Endodermal cell (in vitro differentiated cells): ENCODE data around the gene YTHDF2. TPM values are rescaled to one million over a fixed set of nuclear protein-coding genes. Genes with fewer than 3 reads are reported as not detected.
A peak's percentile ranks its signal among the peaks of the same experiment; 100 is the strongest.

Source experiments
- DNase-seq: peaks from one replicate; pipeline ENCODE4 v3.0.0-alpha.2; 2017
- H3K27ac ChIP-seq: 2 replicates; pipeline ENCODE4 v1.5.1; 2013; ENCODE audit warnings: mild to moderate bottlenecking, low read depth, low read length, moderate library complexity
- H3K27me3 ChIP-seq: 2 replicates; pipeline ENCODE4 v1.6.1; 2013; ENCODE audit warnings: mild to moderate bottlenecking, low read length, moderate library complexity; ENCODE audit not compliant: insufficient read depth, control insufficient read depth, poor library complexity, severe bottlenecking
- H3K36me3 ChIP-seq: 2 replicates; pipeline ENCODE4 v1.7.0; 2013; ENCODE audit warnings: mild to moderate bottlenecking, low read length, moderate library complexity; ENCODE audit not compliant: control insufficient read depth, insufficient read depth
- H3K4me1 ChIP-seq: one replicate; pipeline ENCODE4 v1.7.0; 2013; ENCODE audit warnings: low read length; ENCODE audit not compliant: control insufficient read depth, insufficient read depth
- H3K4me3 ChIP-seq: 2 replicates; pipeline ENCODE4 v1.5.1; 2013; ENCODE audit warnings: mild to moderate bottlenecking, low read length, moderate library complexity
- H3K9ac ChIP-seq: 2 replicates; pipeline ENCODE4 v1.6.1; 2013; ENCODE audit warnings: mild to moderate bottlenecking, low read length, moderate library complexity; ENCODE audit not compliant: poor library complexity, severe bottlenecking; ENCODE audit errors: extremely low read depth
- H3K9me3 ChIP-seq: 2 replicates; pipeline ENCODE4 v1.6.1; 2013; ENCODE audit warnings: mild to moderate bottlenecking, low read length, moderate library complexity; ENCODE audit not compliant: control insufficient read depth
- H3K27ac Mint-ChIP-seq: 2 replicates; pipeline ENCODE4 v1.8.0; 2020; ENCODE audit warnings: mixed read lengths
- H3K27me3 Mint-ChIP-seq: 2 replicates; pipeline ENCODE4 v1.8.0; 2021; ENCODE audit warnings: mild to moderate bottlenecking, mixed read lengths; ENCODE audit not compliant: insufficient read depth
- H3K36me3 Mint-ChIP-seq: 2 replicates; pipeline ENCODE4 v1.8.0; 2020; ENCODE audit warnings: low read depth, mixed read lengths
- H3K4me1 Mint-ChIP-seq: 2 replicates; pipeline ENCODE4 v1.8.0; 2020; ENCODE audit warnings: mixed read lengths
- H3K4me3 Mint-ChIP-seq: 2 replicates; pipeline ENCODE4 v1.8.0; 2020; ENCODE audit warnings: mild to moderate bottlenecking, moderate library complexity, mixed read lengths
- H3K9me3 Mint-ChIP-seq: 2 replicates; pipeline ENCODE4 v1.8.0; 2020; ENCODE audit warnings: mild to moderate bottlenecking, mixed read lengths
- WGBS, 2 experiments: methylation state at CpG; one replicate each; pipeline versions ENCODE4 v1.1.5 to v1.1.7; 2013; ENCODE audit warnings: missing lambda C conversion rate in 2 of 2, mixed read lengths in 1 of 2; ENCODE audit not compliant: insufficient coverage in 1 of 2, insufficient read length in 1 of 2; 5-methylcytosine and 5-hydroxymethylcytosine counted together
- total RNA-seq, 2 donors: library from RNA; stranded (reverse); fragmentation: NEBNext Ultra II Directional in 1 of 2; extraction: Animal tissue kit (Norgen Biotek cat#: 25700) in 1 of 2; gene quantifications; 2 replicates in 1 of 2; 3 replicates in 1 of 2; pipeline ENCODE4 v1.2.1, GENCODE V29; 2021
- TF ChIP-seq, protein P1 (sequence below): fragments of 200-600 bp; sonication (generic); conservative IDR thresholded peaks from 2 replicates; pipeline ENCODE4 v1.5.0; 2021; ENCODE audit warnings: antibody characterized with exemption, mild to moderate bottlenecking

Gene YTHDF2
- total RNA-seq, 2 donors from 2014 or later = 113 to 116 TPM

DNA sequence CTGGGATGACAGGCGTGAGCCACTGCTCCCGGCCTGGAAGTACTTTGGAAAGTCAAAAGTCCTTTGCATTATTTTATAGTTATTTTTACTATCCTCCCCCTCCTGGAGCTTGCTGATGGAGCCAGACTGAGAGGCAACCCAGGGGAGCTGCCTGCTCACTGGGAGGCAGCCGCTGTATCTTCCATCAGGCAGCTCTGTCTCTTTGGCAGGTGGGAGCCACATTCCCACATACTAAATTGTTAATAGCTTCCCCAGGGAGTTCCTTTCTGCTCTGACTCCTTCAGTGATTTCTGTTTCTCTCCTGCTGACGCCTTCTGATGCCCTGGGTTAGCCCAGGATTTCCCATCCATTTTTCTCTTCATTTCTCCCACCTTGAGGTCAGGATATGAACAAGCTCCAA lies 70.3 kb downstream of the YTHDF2 start:
- peaks cover 5% of the 10 kb centered on the region for H3K9me3 Mint-ChIP-seq
- TF ChIP-seq, protein P1, sequence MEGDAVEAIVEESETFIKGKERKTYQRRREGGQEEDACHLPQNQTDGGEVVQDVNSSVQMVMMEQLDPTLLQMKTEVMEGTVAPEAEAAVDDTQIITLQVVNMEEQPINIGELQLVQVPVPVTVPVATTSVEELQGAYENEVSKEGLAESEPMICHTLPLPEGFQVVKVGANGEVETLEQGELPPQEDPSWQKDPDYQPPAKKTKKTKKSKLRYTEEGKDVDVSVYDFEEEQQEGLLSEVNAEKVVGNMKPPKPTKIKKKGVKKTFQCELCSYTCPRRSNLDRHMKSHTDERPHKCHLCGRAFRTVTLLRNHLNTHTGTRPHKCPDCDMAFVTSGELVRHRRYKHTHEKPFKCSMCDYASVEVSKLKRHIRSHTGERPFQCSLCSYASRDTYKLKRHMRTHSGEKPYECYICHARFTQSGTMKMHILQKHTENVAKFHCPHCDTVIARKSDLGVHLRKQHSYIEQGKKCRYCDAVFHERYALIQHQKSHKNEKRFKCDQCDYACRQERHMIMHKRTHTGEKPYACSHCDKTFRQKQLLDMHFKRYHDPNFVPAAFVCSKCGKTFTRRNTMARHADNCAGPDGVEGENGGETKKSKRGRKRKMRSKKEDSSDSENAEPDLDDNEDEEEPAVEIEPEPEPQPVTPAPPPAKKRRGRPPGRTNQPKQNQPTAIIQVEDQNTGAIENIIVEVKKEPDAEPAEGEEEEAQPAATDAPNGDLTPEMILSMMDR = no peak
- Histone ChIP-seq H3K36me3 (no peaks in the 10 kb centered on the region), H3K4me1 (no peaks in the 10 kb centered on the region), H3K27ac (no peak overlapping the region), H3K9ac (no peak overlapping the region), H3K9me3 (no peaks in the 10 kb centered on the region), H3K27me3 (peaks cover 23% of the 10 kb centered on the region), H3K4me3 (no peak overlapping the region)
- H3K36me3 Mint-ChIP-seq = no peaks in the 10 kb centered on the region
- 74 to 79% methylated on average over 3 to 4 of the region's 4 CpGs for WGBS, 2 experiments
- peaks cover 28% of the 10 kb centered on the region for H3K27me3 Mint-ChIP-seq
- no peak overlapping the region for H3K27ac Mint-ChIP-seq
- H3K4me1 Mint-ChIP-seq = peaks cover 3% of the 10 kb centered on the region
- H3K4me3 Mint-ChIP-seq = no peak overlapping the region
- peak; percentile 73 for DNase-seq

DNA sequence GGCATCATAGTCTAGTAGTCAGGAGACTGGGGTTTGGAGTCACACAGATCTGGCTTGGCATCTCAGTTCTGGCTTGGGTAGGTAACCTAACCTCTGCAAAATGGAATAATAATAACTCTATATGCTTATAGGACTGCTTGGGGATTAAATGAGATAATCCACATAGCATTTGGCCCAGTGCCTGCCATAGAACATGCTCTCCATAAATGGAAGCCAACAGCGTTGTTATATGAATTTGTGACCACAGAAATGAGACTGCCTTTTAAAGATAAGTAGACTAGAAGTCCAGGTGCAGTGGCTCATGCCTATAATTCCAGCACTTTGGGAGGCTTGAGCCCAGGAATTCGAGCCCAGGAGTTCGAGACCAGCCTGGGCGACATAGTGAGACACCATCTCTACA lies 71.2 kb downstream of the YTHDF2 start:
- peaks cover 2% of the 10 kb centered on the region for H3K9me3 ChIP-seq
- Mint-ChIP-seq H3K4me1 (no peaks in the 10 kb centered on the region), H3K27ac (no peak overlapping the region), H3K4me3 (no peak overlapping the region), H3K27me3 (peaks cover 35% of the 10 kb centered on the region), H3K9me3 (peaks cover 5% of the 10 kb centered on the region), H3K36me3 (no peaks in the 10 kb centered on the region)
- no peak overlapping the region for H3K27ac ChIP-seq
- no peaks in the 10 kb centered on the region for H3K4me1 ChIP-seq
- TF ChIP-seq, protein P1 = no peak
- H3K36me3 ChIP-seq = no peaks in the 10 kb centered on the region
- no peak for DNase-seq
- no peak overlapping the region for H3K9ac ChIP-seq
- H3K27me3 ChIP-seq = peaks cover 32% of the 10 kb centered on the region
- 92 to 94% methylated on average over 1 to 4 of the region's 4 CpGs for WGBS, 2 experiments
- H3K4me3 ChIP-seq = no peak overlapping the region

DNA sequence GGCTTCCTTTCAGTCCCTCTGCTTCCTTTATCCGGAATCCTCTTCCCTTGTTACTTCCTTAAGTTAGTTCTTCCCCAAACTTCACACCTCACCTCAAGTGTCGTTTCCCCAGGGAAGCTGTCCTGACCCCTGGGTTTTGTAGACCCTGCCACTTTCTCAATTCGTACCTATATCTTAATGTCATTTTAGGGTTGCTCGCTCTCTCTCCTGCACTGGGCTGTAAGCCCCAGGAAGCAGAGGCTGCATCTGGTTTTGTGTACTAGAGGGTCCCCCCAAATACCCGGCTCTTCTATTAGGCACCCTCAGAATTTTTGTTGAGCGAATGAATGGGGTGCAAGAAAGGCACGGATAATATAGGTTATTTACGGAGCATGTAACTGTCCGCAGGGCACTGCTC lies 74.6 kb downstream of the YTHDF2 start:
- H3K27me3 Mint-ChIP-seq = peaks cover 50% of the 10 kb centered on the region
- peaks cover 6% of the 10 kb centered on the region for H3K4me1 Mint-ChIP-seq
- no peaks in the 10 kb centered on the region for H3K9me3 Mint-ChIP-seq
- Histone ChIP-seq H3K36me3 (no peaks in the 10 kb centered on the region), H3K4me1 (no peaks in the 10 kb centered on the region), H3K27ac (no peak overlapping the region), H3K27me3 (peaks cover 54% of the 10 kb centered on the region), H3K9ac (no peak overlapping the region), H3K4me3 (no peak overlapping the region), H3K9me3 (peaks cover 7% of the 10 kb centered on the region)
- whole genome bisulfite sequencing, 2 experiments = 81 to 83% methylated on average over 4 to 9 of the region's 9 CpGs
- peak overlapping the region; percentile 37 for H3K4me3 Mint-ChIP-seq
- DNase-seq = no peak
- H3K27ac Mint-ChIP-seq = no peak overlapping the region
- H3K36me3 Mint-ChIP-seq = no peaks in the 10 kb centered on the region
- TF ChIP-seq, protein P1 = no peak
